UCSD-AML1 (cell line): Measurements from ENCODE around the gene STX16.

Experiments used
- DNase-seq: peaks from one replicate; lab custom pipeline; 2025; ENCODE audit not compliant: unreplicated experiment; lab: John Stamatoyannopoulos, UW

Gene STX16

GRCh38 chr20:58695895-58696375 is 44.9 kb downstream of the STX16 start:
- no peak for DNase-seq

GRCh38 chr20:58696411-58696961 is 45.4 kb downstream of the STX16 start:
- DNase-seq, result no peak

- no peak for DNase-seq
These were observed 46.3 kb downstream of the STX16 start for GRCh38 chr20:58697201-58697866.

- DNase-seq, result no peak
These were observed 47.0 kb downstream of the STX16 start for GRCh38 chr20:58697867-58698703.

DNA sequence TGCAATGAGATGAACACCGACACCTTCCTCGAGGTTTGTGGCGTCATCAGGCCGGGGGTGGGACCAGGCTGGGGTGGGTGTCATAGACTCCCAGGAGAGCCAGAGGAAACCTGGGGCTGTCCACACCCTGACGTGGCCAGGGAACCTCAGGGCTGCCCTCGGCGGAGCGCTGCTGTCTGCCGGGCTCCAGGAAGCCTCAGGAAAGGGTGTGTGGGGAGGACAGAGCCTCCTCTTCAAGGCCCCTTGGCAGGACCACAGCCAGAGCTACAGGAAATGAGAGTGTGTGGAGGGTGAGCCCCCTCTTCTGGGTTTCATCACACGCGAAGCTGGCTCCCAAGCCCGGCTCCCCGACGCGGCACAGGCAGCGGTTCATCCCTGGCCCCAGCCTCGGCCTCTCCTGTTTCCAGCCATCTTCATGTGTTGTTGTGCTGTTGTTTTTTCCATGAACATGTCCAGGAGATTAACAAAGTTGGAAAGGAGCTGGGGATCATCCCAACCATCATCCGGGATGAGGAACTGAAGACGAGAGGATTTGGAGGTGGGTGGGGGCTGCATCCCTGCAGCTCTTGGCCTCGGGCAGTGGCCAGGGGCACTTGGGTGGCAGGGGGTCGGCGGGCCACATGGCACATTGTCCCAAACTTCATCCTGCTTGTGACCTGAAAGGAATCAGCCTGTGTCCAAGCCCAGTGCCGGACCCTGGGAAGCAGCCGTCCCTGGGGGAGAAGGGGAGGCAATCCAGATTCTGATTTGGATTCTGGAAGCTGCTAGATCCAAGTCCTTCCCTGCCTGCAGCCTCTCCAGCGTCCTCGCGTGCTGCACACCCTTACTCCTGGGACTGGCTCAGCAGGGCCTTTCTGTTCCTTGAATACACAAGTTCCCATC is 47.9 kb downstream of the STX16 start:
- DNase-seq, result no peak

DNA sequence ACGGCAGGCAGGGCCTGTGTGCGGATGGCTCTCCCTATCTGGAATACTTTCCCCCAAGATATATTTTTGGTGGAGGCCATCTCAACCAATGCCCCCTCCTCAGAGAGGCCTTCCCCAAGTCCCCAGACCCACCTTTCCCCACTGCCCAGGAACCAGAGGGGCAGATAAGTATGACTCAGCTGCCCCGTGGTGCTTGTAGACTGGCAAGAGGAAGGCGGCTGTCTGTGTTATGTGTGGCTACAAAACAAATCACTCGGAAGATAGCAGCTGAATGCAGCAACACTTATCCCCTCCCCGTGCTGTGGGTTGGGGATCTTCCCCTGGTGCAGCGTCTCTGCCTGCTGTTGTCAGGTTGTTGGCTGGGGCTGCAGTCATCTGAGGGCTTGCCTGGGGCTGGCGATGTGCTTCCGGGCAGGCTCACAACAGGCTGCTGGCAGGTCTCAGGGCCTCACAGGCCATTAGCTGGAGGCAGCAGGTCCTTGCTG is 48.6 kb downstream of the STX16 start:
- DNase-seq, result no peak

DNA sequence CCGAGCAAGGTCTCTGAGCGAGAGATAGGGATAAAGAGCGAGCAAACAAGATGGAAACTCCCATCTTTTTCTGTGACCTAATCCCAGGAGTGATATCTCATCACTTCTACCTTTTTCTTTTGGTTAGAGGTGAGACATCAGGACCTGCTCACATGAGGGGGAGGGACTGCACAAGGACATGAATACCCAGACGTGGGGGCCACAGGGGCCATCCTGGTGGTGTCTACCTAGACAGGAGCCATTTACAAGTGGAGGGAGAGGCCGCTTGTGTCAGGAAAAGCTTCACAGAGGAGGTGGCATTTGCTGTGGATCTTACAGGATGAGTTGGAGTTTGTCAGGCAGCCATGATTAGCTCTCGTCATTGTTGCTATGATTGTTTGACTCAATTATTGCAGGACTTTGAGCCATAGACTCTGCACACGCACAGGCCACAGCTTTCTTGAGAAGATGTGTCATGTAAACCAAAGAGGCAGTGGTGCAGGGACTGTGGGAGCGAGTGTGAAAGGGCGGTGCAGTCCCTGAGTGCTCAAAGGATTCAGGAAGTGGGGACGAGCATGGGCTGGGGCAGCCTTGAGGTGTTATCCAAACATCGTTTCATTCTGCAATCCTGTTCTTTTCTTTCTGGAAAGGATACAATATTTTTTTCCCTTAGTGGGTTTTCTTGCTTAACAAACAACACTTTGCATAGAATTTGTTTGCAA is 49.2 kb downstream of the STX16 start:
- DNase-seq, result no peak

DNA sequence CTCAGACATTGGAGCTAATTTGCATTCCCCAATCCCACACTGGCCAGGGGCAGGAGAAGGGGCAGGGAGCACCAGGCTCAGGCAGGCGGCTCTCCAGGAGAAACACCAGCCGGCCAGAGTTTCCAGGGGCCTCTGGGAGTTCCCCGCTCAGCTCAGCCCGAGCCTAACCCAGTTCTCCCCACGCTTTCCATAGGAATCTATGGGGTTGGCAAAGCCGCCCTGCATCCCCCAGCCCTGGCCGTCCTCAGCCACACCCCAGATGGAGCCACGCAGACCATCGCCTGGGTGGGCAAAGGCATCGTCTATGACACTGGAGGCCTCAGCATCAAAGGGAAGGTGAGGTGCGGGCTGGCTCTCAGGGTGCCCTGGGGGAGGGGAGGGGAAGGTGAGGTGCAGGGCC is 49.7 kb downstream of the STX16 start:
- DNase-seq, result no peak

GRCh38 chr20:58701431-58702160 is 50.5 kb downstream of the STX16 start:
- DNase-seq, result no peak

GRCh38 chr20:58702161-58702510 is 51.1 kb downstream of the STX16 start:
- DNase-seq, result no peak

DNA sequence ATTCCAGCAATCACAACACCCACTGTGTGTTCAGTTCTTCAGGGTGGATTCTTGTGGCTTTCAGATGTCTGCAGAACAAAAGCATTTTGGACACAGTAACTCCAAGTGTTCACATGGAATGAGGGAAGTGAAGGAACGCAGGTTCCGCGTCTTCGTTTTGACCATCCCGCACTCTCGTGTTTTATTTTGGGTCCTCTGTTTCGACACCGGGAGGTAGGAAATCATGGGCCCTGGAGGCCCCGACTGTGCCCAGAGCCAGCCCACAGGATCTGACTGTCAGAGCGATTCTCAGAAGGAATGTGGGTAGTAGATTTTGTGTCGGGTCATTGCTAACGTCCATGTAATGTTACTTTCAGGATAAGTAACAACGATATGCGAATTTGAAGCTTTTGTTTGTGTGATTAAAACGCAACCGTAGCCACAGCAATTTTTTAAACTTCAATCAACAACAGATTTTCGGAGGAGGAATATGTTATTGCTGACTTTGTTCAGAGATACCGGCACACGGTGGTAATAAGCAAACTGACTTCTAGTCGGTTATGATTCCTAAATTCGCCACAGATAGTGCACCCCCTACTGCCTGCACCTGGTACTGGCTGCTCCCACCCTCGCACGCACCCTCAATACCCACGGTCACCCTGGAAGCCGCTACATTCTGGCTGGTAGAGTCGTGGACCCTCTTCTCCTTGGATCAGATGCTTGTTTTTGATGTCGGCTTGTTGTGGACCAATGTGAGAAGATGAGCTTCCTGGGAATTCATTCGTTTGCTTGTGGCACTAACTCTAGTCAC is 52.0 kb downstream of the STX16 start:
- DNase-seq, result no peak

GRCh38 chr20:58703765-58704371 is 52.8 kb downstream of the STX16 start:
- peak; percentile 31 for DNase-seq

DNA sequence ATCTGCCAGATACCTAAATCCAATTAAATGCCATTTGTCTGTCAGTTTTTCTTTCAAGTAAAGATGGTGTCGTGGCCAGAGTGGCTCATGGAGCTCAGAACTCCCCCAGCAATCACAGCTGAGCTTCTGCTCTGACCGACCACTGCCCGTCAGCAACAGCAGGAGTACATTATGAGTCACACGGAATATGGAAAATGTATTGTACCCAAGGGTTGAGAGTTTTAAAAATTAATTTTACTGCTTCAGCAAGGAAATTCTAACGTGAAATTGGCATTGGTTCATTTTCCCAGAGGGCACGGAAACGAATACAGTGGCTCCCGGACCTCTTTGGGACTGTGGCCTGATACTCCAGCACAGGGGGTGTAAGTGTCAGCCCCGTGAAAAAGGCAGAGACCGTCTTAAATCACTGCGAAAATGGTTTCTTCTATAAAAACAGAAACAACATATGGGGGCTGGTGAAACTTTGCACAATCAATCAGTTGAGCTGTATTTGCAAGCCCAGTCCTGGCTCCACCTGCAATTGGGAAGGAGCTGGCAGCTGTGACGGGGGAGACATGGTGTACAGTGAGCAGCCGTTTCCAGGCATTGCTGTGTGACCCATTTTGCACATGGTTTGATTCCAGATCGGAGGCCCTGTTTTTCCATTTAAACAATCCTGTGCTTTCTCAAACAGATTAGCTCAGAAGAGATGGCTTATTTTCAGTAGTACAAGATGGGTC is 54.3 kb downstream of the STX16 start:
- DNase-seq, result no peak

GRCh38 chr20:58706150-58706892 is 55.2 kb downstream of the STX16 start:
- no peak for DNase-seq

DNA sequence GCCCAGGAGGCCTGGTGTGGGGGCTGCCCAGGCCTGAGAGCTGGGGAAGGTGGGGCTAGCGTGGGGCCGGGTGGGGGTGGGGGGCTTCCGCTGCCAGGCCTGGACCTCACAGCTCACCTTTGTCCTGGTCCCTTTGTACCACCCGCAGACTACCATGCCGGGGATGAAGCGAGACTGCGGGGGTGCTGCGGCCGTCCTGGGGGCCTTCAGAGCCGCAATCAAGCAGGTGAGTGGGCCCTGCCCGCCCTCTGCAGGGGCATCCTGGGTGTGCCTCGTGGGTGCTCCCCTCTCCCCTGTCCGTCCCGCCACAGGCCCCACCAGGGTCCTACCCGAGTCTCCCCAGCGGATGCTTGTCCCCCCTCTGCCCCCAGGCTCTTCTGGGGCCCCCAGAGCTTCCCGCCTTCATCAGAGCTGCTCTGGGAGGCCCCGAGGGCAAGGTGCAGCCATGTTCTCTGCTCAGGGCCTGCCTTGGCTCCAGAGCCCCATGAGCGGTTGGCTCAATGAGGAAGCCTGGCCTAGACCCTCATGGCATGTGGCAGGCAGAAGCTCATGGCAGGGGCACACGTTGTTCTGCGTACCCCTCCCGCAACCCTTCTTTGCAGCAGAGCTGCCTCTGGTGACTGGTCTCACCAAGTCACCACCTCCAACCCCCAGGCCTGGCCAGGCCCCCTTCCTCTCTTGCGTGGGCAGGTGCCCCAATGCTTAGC is 56.0 kb downstream of the STX16 start:
- no peak for DNase-seq

- no peak for DNase-seq
These were observed 56.7 kb downstream of the STX16 start for GRCh38 chr20:58707770-58708169.
